ENCODE data around the gene NUCB2.
A peak's percentile ranks its signal among the peaks of the same experiment; 100 is the strongest.

NUCB2 gene

DNA sequence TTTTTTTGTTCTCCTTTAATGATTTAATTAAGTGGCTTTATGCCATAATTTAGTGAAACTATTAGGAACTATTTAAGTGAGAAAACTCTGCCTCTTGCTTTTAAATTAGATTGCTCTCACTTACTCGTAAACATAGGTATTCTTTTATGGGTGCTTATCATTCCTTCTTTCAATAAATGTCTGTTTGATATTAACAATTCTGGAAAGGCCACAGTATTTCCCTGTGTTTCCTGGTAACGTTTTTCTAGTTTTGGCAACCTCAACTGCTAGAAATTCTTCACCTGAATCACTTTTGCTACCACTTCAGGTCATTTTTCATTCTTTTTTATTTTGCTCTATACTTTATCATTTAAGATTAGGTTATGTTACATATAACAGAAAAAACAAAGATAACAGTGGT lies 55.1 kb downstream of the NUCB2 start:
- DNase-seq (ENCODE audit: low read depth in 2 of 2) = no peak

DNA sequence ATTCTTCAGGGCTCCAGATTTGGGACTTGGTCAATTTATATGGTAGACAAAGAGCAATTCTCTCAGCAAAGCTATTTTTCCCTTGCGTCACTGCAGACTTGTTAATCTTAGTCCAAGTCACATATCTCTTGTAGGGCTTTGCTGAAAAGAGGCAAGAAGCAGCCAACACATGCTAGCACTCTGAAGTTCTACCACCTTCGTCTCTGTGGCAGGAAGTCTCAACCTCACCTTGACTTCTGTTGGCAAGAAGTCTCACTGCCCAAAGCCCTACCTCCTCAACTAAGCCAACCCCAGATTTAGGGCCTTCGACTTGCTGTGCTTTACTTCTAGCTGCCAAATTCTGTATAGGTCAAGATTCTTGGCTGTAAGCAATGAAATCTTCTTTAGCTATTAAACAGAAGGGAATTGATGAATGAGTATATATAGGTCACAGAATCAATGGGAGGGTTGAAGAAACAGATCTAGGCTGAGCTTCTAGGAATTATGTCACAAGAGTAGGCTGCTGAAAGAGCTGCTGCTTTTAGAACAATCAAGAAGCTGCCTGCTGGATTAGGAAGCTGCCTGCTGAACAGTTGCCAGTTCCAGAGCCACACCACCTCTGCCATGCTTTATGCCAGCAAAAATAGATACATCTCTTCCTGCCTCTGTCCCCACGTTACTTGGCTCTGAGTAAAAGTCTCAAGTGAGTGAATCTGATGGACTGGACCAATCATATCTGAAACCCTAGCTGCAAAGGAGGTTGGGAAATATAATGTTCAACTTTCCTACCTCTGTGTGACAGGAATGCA lies 57.5 kb downstream of the NUCB2 start:
- DNase-seq (ENCODE audit: low read depth in 2 of 2) = no peak

DNA sequence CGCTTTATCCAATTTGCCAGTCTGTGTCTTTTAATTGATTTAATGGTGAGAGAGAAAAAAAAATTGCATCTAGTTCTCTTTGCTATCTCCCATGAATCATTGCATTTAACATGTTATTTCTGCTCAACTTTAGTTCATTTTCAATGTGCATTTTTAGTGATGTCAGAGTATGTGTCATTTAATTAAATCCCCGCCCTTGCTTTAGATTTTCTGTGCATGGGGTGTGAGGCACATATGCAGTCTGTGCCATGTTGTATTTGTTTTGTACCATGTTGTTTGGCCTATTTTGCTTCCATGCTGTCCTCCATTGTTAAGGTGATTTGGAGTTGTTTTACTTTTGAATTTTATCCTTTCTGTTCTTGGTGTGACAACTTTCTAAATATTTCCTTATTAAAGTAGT lies 66.7 kb downstream of the NUCB2 start:
- no peak for DNase-seq (ENCODE audit: low read depth in 2 of 2)

DNA sequence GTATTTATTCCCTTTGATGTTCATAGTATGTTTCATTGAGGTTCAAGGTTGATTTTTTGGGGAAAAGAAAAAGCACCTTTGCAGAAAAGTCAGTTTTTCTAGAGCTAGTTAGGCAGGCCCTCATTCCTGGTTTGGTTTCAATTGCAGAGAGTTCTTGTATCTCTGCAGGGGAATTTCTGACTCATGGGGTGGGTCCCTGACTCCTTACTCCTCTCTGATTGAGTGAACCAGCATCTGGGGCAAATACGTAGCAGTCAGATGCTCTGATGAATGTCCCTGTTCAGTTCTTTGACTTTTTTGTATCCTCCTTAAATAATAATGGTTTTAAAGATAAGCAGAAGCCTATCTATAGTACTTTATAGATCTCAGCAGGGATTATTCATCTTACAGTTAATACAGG lies 67.4 kb downstream of the NUCB2 start:
- peak; percentile 17 to 35 for DNase-seq (ENCODE audit: low read depth in 2 of 2)

- no peak for DNase-seq (ENCODE audit: low read depth in 2 of 2)
Observed at GRCh38 chr11:17347676-17348075, 71.1 kb downstream of the NUCB2 start.

- no peak for DNase-seq (ENCODE audit: low read depth in 2 of 2)
Observed at GRCh38 chr11:17350455-17351171, 74.1 kb downstream of the NUCB2 start.

DNA sequence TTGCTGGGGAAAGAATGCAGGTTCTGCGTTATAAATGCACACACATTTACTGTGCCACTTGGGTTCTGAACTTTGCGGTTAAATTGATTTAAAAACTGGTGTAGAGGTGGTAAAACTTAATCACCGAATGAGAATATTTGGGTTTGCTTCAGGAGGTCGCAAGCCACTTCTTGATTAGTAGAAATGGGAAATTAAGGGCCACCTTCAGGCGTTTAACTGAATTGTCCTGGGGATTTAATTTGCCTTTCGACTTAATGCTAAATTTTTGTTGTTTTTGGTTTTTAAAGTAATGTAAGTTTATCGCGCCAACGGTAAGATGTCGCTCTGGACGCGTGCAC lies 74.6 kb downstream of the NUCB2 start:
- no peak for DNase-seq (ENCODE audit: low read depth in 2 of 2)

- DNase-seq (ENCODE audit: low read depth in 2 of 2) = peak; percentile 28 to 33
Observed at GRCh38 chr11:17351510-17352176, 75.1 kb downstream of the NUCB2 start, which contains the start of gene NCR3LG1. TSS of gene NCR3LG1 (plus strand) at chr11:17351800. CDS start at chr11:17351970, 170 bp downstream.

GRCh38 chr11:17352950-17353820 lies 76.6 kb downstream of the NUCB2 start:
- peak; percentile 29 to 64 for DNase-seq (ENCODE audit: low read depth in 2 of 2)

DNA sequence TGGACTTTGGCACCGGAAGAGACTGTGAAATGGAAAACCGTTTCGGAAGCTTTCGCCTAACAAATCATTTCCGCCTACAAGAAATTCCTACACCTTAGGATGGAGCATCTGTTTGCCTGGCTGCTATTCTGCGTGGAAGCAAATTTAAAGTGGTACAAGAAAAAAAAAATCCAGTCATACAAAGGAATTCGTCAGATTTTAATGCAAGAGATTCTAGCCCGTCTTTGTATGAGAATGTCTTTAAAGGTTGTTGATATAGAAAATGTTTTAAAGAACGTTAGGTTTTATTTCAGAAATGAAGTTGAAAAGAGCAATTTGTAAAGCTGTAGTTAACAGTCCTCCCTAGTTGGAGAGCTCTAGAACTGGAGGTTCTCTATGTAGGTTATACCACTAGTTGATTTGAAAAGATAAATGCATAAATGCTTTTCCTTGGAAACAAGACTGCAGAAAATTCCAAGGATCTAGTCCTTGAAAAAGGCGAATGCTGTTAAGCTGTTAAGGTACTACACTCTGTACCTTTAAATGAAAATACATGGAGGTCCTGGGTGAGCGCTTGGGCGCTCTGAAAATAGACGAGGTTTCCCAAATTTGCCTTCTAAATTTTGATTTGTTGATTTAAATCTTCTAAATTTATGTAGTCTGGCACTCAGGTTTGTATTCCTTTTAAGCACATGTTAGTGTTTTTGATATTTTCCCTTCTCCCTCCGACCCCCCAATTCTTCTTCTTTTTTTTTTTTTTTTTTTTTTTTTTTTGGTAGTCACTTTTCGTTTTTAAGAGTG lies 77.5 kb downstream of the NUCB2 start:
- DNase-seq (ENCODE audit: low read depth in 2 of 2) = no peak

DNA sequence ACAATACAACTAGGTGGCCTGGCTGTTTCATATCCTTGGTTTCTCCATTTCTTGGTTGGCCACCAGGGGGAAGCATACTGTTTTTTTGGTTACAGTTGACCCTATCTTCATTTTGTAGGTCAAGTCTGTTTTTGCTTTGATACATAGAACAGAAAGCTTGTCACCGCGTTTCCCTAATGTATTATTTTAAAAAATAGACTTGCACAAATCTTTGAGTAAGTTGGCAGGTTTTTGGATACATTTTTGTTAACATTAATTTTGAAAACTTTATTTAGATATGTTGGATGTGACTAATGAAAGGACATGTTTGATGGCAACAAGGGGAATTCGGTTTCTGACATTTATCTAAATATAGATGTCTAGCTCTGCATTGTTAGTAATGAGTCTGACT lies 78.1 kb downstream of the NUCB2 start:
- DNase-seq (ENCODE audit: low read depth in 2 of 2) = peak; percentile 24 to 55

- no peak for DNase-seq (ENCODE audit: low read depth in 2 of 2)
Observed at GRCh38 chr11:17366495-17366894, 90.0 kb downstream of the NUCB2 start.

DNA sequence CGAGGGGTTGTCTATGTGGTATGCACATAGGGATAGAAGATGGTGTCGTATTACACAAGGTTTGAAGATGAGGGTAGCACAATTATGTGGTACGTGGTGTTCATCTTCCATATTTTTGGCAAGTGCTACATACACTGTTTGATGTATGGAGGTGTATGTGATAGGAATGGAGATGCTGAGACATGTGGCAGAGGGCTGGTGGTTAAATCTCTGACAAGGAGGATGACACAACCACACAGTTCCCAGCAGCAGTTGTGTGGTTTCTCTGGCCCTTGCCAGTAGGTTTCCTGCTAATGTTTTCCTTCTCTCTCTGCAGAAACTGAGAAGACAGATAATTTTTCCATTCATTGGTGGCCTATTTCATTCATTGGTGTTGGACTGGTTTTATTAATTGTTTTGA lies 92.0 kb downstream of the NUCB2 start:
- DNase-seq (ENCODE audit: low read depth in 2 of 2) = no peak

DNA sequence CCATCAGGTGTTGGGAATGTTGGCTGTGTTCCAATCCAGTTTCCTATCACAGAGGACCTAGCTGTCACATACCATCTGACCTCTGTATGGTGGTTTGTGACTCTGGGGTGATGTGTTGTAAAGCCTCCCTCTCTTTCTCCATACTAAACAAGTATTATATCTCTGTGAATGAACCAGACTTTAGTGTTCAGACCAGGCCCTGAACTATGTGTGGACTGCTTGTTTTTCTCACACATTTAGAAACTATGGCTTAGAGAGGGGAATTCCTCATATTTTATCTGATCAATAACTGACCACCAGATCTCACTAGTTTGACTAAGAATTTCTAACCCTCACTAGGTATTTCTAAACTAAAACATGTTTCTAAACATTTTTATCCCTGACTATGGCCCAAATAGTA lies 92.6 kb downstream of the NUCB2 start:
- no peak for DNase-seq (ENCODE audit: low read depth in 2 of 2)

DNA sequence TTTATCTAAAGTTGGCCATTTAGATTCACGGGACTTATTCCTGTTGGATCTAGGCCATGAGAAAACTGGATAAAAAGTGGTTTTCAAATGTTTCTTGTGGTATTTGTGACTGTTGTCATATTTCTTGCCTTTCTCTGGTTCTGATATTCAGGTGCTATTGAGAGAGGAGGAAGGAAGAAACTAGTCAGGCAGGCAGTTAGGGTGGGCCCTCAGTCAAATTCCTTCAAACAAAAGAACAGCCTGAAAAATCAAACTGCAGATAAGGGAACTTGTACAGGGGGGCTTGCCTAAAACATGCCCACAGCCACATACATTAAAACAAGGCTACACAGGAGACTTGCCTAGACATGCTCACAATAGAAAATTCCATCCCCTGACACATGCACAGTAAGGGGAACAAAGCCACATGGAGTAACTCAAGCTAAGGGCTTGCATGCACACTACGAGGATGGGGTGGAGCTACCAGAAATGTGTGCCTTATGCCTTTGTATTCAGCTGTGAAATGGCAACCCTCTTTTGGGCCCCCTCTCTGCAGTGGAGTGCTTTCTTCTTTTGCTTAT lies 93.2 kb downstream of the NUCB2 start:
- DNase-seq (ENCODE audit: low read depth in 2 of 2) = no peak

DNA sequence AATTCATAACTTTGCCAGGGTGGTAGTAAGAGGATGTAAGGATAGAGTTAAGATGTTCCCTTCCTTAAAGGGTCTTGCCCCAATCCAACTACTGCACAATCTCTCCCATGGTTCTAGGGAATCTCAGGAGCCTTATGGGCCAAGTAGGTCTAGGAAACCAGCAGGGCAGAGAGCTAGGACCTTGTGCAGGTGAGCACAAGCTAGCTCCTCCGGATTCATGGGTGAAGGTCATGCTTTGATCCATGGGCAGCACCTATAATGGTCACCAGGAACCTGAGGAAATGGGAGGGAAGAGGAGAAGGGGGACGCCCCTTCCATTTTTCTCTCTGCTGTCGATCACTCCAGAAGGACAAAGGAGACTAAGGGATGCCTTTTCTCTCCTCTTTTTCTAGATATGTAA lies 95.1 kb downstream of the NUCB2 start:
- no peak for DNase-seq (ENCODE audit: low read depth in 2 of 2)

DNA sequence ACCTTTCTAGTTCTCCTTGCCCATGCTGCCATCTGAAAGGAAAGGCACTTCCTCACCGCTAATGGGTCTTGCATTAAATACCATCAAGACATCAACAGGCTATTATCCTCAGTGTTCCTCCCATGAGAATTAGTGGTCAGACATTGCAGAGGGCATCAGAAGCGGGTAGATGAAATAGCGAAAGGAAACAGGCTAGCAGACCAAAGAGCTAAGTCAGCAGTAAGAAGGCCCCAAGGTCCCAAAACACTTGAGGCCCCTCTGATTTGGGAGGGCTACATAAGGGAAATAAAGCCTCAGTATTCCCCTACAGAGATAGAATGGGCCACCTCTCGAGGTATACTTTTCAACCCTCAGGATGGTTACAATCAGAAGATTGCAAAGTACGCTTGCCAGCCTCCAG lies 99.0 kb downstream of the NUCB2 start:
- DNase-seq (ENCODE audit: low read depth in 2 of 2) = no peak

DNA sequence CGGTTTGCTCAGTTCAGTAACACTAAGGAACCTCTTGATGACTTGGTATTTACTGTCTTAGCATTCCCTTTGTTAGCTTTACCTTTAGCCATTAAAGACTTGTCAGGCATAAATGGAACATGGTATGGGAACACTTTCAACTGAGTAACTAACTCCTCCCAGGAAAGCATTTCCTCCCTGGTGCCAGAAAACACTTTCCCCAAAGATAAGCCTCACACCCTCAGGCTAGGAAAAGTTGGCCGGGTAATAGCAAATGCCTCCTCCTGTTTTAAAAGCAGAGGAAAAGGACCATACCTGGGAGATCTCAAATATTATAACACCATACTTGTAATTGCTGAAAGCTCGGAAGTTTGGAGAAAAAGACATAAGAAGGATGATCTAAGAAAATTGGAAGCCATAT lies 100.0 kb downstream of the NUCB2 start:
- no peak for DNase-seq (ENCODE audit: low read depth in 2 of 2)

GRCh38 chr11:17378655-17379054 lies 102.1 kb downstream of the NUCB2 start:
- DNase-seq (ENCODE audit: low read depth in 2 of 2) = no peak

GRCh38 chr11:17379383-17380180 lies 103.0 kb downstream of the NUCB2 start:
- DNase-seq (ENCODE audit: low read depth in 2 of 2) = no peak

Measured in stimulated activated CD4-positive, alpha-beta T cell treated with anti-CD3 and anti-CD28 coated beads, Interleukin-12 subunit alpha, Interleukin-12 subunit beta, amount 100 ng/mL, for 24 hours (primary cell).